Testis (tissue), 3 donors: ENCODE results near the gene TPO. TPM values are rescaled to one million over a fixed set of nuclear protein-coding genes. Genes with fewer than 3 reads are reported as not detected.

Source experiments
- DNase-seq: peaks from one replicate; pipeline ENCODE4 v3.0.0-alpha.2; 2019
- H3K27ac ChIP-seq, 2 donors: fragments of 200-600 bp; sonication (generic); one replicate each; pipeline ENCODE4 v1.5.1; 2019
- H3K27me3 ChIP-seq: fragments of 200-600 bp; sonication (generic); one replicate; pipeline ENCODE4 v1.5.1; 2019
- H3K36me3 ChIP-seq: fragments of 200-600 bp; sonication (generic); one replicate; pipeline ENCODE4 v1.5.1; 2017; ENCODE audit warnings: low read depth; ENCODE audit errors: missing control alignments
- H3K4me1 ChIP-seq: fragments of 200-600 bp; sonication (generic); one replicate; pipeline ENCODE4 v1.5.1; 2019
- H3K4me3 ChIP-seq, 2 donors: fragments of 200-600 bp; sonication (generic); one replicate each; pipeline ENCODE4 v1.5.1; 2017 to 2019
- H3K9me3 ChIP-seq: fragments of 200-600 bp; sonication (generic); one replicate; pipeline ENCODE4 v1.5.1; 2017
- POLR2A ChIP-seq: fragments of 450-650 bp; IDR thresholded peaks from one replicate; pipeline ENCODE4 v1.6.1; 2017; ENCODE audit warnings: antibody characterized with exemption, mild to moderate bottlenecking, moderate library complexity
- WGBS, 2 donors: methylation state at CpG; one replicate each; pipeline ENCODE4 v1.1.5; 2018; 5-methylcytosine and 5-hydroxymethylcytosine counted together
- intact Hi-C: fragments of 100-400 bp; cut with DNase I; formaldehyde crosslinking; loops from one replicate; pipeline ENCODE4 v1.15.1; 2023; ENCODE audit warnings: low total_unique reads
- polyA plus RNA-seq: library from polyadenylated mRNA; stranded (reverse); fragments of 350-450 nt; fragmentation: Illumina TruSeq; extraction: RNeasy Lipid Tissue Mini Kit (QIAGEN cat#74804); gene quantifications from one replicate; pipeline ENCODE4 v1.2.3, GENCODE V29; 2014; ENCODE audit warnings: low read depth, low replicate concordance; ENCODE audit not compliant: insufficient read depth
- total RNA-seq, 2 donors: library from RNA; depleted of rRNA; stranded (reverse); fragments of >200 nt; gene quantifications; one replicate each; pipeline ENCODE4 v1.2.3, GENCODE V29; 2016
- TF ChIP-seq, protein P1 (sequence below), 3 experiments: fragments of 450-650 bp in 2 of 3; fragments of 200-600 bp in 1 of 3; sonication (generic) in 1 of 3; IDR thresholded peaks; one replicate each; pipeline ENCODE4 v1.5.1; 2016 to 2019; ENCODE audit warnings: antibody characterized with exemption in 3 of 3, mild to moderate bottlenecking in 2 of 3, moderate library complexity in 1 of 3

The TPO gene
- total and polyA plus RNA-seq, 3 donors from 2014 or later = 2.9 to 5.6 (median 2.9) TPM

DNA sequence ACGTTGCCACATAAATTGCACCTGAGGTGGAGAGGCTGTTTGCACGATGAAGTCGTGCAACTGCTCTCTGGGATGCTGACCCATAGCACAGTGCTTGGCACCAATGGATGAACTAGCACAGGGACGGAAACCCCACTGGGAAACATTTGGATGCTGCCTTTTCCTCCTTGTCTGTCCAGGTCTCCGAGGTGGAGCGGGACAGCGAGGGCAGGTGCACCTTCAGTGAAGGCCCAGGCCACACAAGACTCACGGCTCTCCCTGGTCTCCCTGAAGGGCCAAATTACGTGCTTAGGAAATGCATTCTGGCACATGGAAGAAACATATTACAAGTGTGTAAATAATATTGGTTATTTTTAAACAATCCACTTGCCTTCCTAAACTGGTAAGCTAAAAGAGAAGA lies 70.3 kb downstream of the TPO start:
- TF ChIP-seq, protein P1, sequence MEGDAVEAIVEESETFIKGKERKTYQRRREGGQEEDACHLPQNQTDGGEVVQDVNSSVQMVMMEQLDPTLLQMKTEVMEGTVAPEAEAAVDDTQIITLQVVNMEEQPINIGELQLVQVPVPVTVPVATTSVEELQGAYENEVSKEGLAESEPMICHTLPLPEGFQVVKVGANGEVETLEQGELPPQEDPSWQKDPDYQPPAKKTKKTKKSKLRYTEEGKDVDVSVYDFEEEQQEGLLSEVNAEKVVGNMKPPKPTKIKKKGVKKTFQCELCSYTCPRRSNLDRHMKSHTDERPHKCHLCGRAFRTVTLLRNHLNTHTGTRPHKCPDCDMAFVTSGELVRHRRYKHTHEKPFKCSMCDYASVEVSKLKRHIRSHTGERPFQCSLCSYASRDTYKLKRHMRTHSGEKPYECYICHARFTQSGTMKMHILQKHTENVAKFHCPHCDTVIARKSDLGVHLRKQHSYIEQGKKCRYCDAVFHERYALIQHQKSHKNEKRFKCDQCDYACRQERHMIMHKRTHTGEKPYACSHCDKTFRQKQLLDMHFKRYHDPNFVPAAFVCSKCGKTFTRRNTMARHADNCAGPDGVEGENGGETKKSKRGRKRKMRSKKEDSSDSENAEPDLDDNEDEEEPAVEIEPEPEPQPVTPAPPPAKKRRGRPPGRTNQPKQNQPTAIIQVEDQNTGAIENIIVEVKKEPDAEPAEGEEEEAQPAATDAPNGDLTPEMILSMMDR (IDR thresholded peaks at IDR 0.05) = no peak
- no peak for TF ChIP-seq POLR2A
- no peaks in the 10 kb centered on the region for H3K4me1 ChIP-seq
- intact Hi-C loops = no loop called here
- no peaks in the 10 kb centered on the region for H3K36me3 ChIP-seq
- H3K9me3 ChIP-seq = no peaks in the 10 kb centered on the region
- WGBS, 2 donors = 90 to 91% methylated on average over 9 of the region's 9 CpGs
- H3K27me3 ChIP-seq = no peaks in the 10 kb centered on the region
- no peak overlapping the region for H3K27ac ChIP-seq
- no peak overlapping the region for H3K4me3 ChIP-seq
- DNase-seq = no peak

DNA sequence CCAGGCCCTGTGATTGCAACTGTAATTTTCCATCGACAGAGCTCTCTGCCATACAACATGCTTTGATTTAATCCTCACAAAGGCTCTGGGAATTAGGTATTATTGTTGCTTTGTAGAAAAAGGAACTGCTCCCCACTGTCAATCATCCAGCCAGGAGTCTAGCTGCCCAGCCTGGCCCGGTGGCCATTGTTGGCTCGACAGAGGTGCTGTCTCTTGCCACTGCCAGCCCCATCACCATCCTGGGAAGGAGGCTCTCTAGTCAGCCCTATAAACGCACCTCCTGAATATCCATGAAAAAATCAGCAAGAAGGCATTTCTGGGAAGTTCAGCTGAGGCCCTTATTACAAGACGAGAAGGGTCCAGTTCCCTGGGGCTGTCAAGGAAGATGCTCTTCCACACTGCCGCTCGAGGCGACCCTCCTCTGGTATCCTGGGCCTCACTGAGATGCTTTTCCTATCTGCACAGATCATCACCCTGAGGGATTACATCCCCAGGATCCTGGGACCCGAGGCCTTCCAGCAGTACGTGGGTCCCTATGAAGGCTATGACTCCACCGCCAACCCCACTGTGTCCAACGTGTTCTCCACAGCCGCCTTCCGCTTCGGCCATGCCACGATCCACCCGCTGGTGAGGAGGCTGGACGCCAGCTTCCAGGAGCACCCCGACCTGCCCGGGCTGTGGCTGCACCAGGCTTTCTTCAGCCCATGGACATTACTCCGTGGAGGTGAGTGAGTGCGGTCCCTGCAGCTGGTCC lies 71.0 kb downstream of the TPO start:
- no peak overlapping the region for H3K27ac ChIP-seq
- H3K4me1 ChIP-seq = no peaks in the 10 kb centered on the region
- 92 to 93% methylated on average over 22 of the region's 22 CpGs for WGBS, 2 donors
- H3K4me3 ChIP-seq = no peak overlapping the region
- H3K27me3 ChIP-seq = no peaks in the 10 kb centered on the region
- no peaks in the 10 kb centered on the region for H3K36me3 ChIP-seq
- no peaks in the 10 kb centered on the region for H3K9me3 ChIP-seq
- intact Hi-C loops = no loop called here
- DNase-seq = no peak
- TF ChIP-seq, protein P1 (IDR thresholded peaks at IDR 0.05) = no peak
- TF ChIP-seq POLR2A = no peak

DNA sequence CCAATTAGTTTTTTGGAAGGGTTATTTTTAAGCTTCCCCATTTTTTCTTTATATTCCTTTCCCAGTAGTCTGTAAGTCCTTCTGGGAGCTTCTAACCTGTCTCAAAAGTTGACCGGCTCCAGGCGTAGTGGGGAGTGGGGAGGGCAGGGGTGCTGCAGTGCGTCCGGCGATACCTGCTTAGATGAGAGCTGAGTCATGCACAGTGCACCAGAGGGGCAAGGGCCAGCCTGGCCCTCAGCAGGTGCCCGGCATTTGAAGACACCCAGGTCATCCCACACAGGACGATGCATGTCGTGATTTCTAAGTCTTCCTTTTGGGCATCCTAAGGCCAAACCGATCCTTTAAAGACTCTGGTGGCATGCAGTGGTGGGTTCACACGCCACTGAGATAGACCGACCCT lies 73.4 kb downstream of the TPO start:
- Histone ChIP-seq H3K36me3 (no peaks in the 10 kb centered on the region), H3K9me3 (no peaks in the 10 kb centered on the region), H3K4me3 (no peak overlapping the region), H3K27me3 (no peaks in the 10 kb centered on the region), H3K4me1 (no peaks in the 10 kb centered on the region), H3K27ac (no peak overlapping the region)
- no peak for TF ChIP-seq POLR2A
- TF ChIP-seq, protein P1 (IDR thresholded peaks at IDR 0.05) = no peak
- DNase-seq = no peak
- 95 to 98% methylated on average over 10 to 11 of the region's 11 CpGs for WGBS, 2 donors
- intact Hi-C loops = no loop called here

DNA sequence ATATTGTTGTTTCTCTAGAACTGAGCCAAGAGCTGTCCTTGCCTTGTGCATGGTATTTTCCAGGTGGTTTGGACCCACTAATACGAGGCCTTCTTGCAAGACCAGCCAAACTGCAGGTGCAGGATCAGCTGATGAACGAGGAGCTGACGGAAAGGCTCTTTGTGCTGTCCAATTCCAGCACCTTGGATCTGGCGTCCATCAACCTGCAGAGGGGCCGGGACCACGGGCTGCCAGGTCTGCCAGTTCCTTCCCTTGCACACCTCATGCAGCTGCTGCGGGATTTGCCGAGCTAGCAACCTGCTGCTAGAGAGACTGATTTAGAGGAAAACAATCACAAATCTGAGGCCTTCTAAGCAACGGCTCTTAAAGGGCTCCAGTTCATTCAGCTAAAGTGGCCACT lies 74.5 kb downstream of the TPO start:
- H3K4me3 ChIP-seq = no peak overlapping the region
- H3K27ac ChIP-seq = no peak overlapping the region
- intact Hi-C loops = no loop called here
- no peak for DNase-seq
- TF ChIP-seq, protein P1 (IDR thresholded peaks at IDR 0.05) = no peak
- TF ChIP-seq POLR2A = no peak
- H3K4me1 ChIP-seq = no peaks in the 10 kb centered on the region
- H3K9me3 ChIP-seq = no peaks in the 10 kb centered on the region
- no peaks in the 10 kb centered on the region for H3K27me3 ChIP-seq
- WGBS, 2 donors = 75 to 80% methylated on average over 9 of the region's 9 CpGs
- H3K36me3 ChIP-seq = no peaks in the 10 kb centered on the region

DNA sequence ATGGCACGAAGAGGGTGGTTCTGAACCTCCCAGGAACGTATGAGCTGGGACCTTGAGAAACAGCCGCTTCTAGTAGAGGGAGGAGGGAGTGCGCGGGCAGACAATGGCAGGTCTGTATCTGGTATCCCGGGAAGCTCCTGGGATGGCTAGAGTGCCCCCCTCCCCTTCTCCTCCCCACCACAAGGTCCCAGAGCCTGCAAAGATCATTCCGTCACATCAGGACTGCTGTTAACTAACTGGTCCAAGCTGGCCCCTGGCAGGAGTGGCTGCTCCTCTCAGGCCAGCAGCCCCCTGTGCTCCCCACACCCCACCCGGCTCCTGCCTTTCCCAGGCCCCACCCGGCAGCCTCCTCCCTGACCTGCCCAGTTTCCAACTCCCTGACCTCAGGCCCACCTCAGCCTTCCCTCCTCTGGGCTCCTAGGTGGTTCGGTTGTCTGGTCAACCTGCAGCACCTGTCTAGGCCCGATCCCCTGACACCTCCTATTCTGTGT lies 75.0 kb downstream of the TPO start:
- Histone ChIP-seq H3K4me3 (no peak overlapping the region), H3K9me3 (no peaks in the 10 kb centered on the region), H3K27me3 (no peaks in the 10 kb centered on the region), H3K4me1 (no peaks in the 10 kb centered on the region), H3K36me3 (no peaks in the 10 kb centered on the region), H3K27ac (no peak overlapping the region)
- 57 to 74% methylated on average over 8 to 11 of the region's 11 CpGs for WGBS, 2 donors
- intact Hi-C loops = no loop called here
- peak; percentile 84 for DNase-seq
- TF ChIP-seq POLR2A = no peak
- TF ChIP-seq, protein P1 (IDR thresholded peaks at IDR 0.05) = no peak
